IMR-90 (cell line): Measurements from ENCODE around the gene DSCAM. TPM values are rescaled to one million over a fixed set of nuclear protein-coding genes. Genes with fewer than 3 reads are reported as not detected.

ENCODE experiments used
- ATAC-seq: fragments of 200-7000 bp; cut with Tn5 transposase; 2 replicates; pipeline ENCODE4 v1.9.1; 2020; ENCODE audit warnings: low read depth, mild to moderate bottlenecking, moderate library complexity
- BruUV-seq: library from RNA; stranded (reverse); fragments of 400-500 nt; replicated peaks from 2 replicates; lab custom pipeline; 2021; lab: Mats Ljungman, UMichigan
- CTCF ChIA-PET: fragments of 300-600 bp; formaldehyde crosslinking; extraction: SDS; loops from one replicate; lab custom pipeline; 2021; ENCODE audit warnings: antibody characterized with exemption; lab: Yijun Ruan, JAX
- POLR2A ChIA-PET: fragments of 300-600 bp; sonication (Branson Sonifier 250); formaldehyde crosslinking; loops from one replicate; lab custom pipeline; 2022; ENCODE audit warnings: antibody characterized with exemption; ENCODE audit not compliant: unreplicated experiment; lab: Charles Lee
- DNase-seq: peaks from one replicate; pipeline ENCODE4 v3.0.0; 2013
- H2AFZ ChIP-seq: replicated peaks from 2 replicates; pipeline ENCODE3; 2013; ENCODE audit warnings: low read length, mild to moderate bottlenecking; ENCODE audit not compliant: poor library complexity
- H2AK5ac ChIP-seq: 2 replicates; pipeline ENCODE4 v1.6.1; 2013; ENCODE audit warnings: low read depth, low read length, inconsistent platforms
- H2AK9ac ChIP-seq: replicated peaks from 2 replicates; pipeline ENCODE3; 2013; ENCODE audit warnings: mild to moderate bottlenecking, low read depth, low read length, moderate library complexity; ENCODE audit not compliant: poor library complexity
- H2BK120ac ChIP-seq: 2 replicates; pipeline ENCODE4 v1.6.1; 2013; ENCODE audit warnings: low read depth, low read length, inconsistent platforms
- H2BK15ac ChIP-seq: 3 replicates; pipeline ENCODE4 v1.6.1; 2013; ENCODE audit warnings: low read depth, low read length, inconsistent platforms
- H2BK20ac ChIP-seq: 2 replicates; pipeline ENCODE4 v1.6.1; 2013; ENCODE audit warnings: low read depth, mild to moderate bottlenecking, inconsistent platforms, low read length, moderate library complexity
- H2BK5ac ChIP-seq: 2 replicates; pipeline ENCODE4 v1.6.1; 2013; ENCODE audit warnings: mild to moderate bottlenecking, low read depth, low read length, inconsistent platforms; ENCODE audit not compliant: poor library complexity, severe bottlenecking
- H3K14ac ChIP-seq: replicated peaks from 2 replicates; pipeline ENCODE4 v1.6.1; 2013; ENCODE audit warnings: low read depth, low read length, inconsistent platforms
- H3K18ac ChIP-seq: 2 replicates; pipeline ENCODE4 v1.6.1; 2013; ENCODE audit warnings: low read depth, low read length, control low read depth
- H3K23ac ChIP-seq: 2 replicates; pipeline ENCODE4 v1.6.1; 2013; ENCODE audit warnings: low read depth, low read length, inconsistent platforms
- H3K27ac ChIP-seq: 2 replicates; pipeline ENCODE4 v1.5.1; 2013; ENCODE audit warnings: mild to moderate bottlenecking, control low read depth, low read length; ENCODE audit not compliant: insufficient read depth
- H3K27me3 ChIP-seq: 2 replicates; pipeline ENCODE4 v1.6.1; 2013; ENCODE audit warnings: low read length; ENCODE audit not compliant: control insufficient read depth, insufficient read depth
- H3K36me3 ChIP-seq: 2 replicates; pipeline ENCODE4 v1.6.1; 2013; ENCODE audit warnings: low read length, mixed read lengths; ENCODE audit not compliant: control insufficient read depth, insufficient read depth
- H3K4ac ChIP-seq: 2 replicates; pipeline ENCODE4 v1.6.1; 2013; ENCODE audit warnings: low read depth, low read length, inconsistent platforms
- H3K4me1 ChIP-seq: 2 replicates; pipeline ENCODE4 v1.6.1; 2013; ENCODE audit warnings: low read length, mixed read lengths; ENCODE audit not compliant: control insufficient read depth, insufficient read depth
- H3K4me2 ChIP-seq: 2 replicates; pipeline ENCODE4 v1.6.1; 2013; ENCODE audit warnings: low read depth, mild to moderate bottlenecking, control low read depth, low read length, moderate library complexity
- H3K4me3 ChIP-seq: 2 replicates; pipeline ENCODE4 v1.5.1; 2013; ENCODE audit warnings: low read depth, mild to moderate bottlenecking, control low read depth, low read length, moderate library complexity; ENCODE audit not compliant: insufficient read depth
- H3K56ac ChIP-seq: 2 replicates; pipeline ENCODE4 v1.6.1; 2013; ENCODE audit warnings: low read length, inconsistent platforms; ENCODE audit not compliant: insufficient read depth; ENCODE audit errors: extremely low read depth
- H3K79me1 ChIP-seq, 2 experiments: 2 replicates each; pipeline ENCODE4 v1.6.1; 2013; ENCODE audit warnings: low read length in 2 of 2, inconsistent platforms in 1 of 2, low read depth in 1 of 2
- H3K9ac ChIP-seq: 2 replicates; pipeline ENCODE4 v1.6.1; 2013; ENCODE audit warnings: low read depth, low read length, control low read depth
- H3K9me1 ChIP-seq: 2 replicates; pipeline ENCODE4 v1.6.1; 2013; ENCODE audit warnings: low read length, inconsistent platforms; ENCODE audit not compliant: insufficient read depth
- H3K9me3 ChIP-seq: 2 replicates; pipeline ENCODE4 v1.6.1; 2013; ENCODE audit warnings: low read length; ENCODE audit not compliant: control insufficient read depth, insufficient read depth
- H4K20me1 ChIP-seq: 2 replicates; pipeline ENCODE4 v1.6.1; 2013; ENCODE audit warnings: low read length, inconsistent platforms; ENCODE audit not compliant: insufficient read depth
- H4K5ac ChIP-seq: 2 replicates; pipeline ENCODE4 v1.6.1; 2013; ENCODE audit warnings: mild to moderate bottlenecking, low read depth, low read length, control low read depth
- H4K8ac ChIP-seq, 2 experiments: 2 replicates each; pipeline ENCODE4 v1.6.1; 2013; ENCODE audit warnings: low read depth in 2 of 2, low read length in 2 of 2, control low read depth in 1 of 2, inconsistent platforms in 1 of 2
- H4K91ac ChIP-seq: 2 replicates; pipeline ENCODE4 v1.6.1; 2013; ENCODE audit warnings: low read depth, low read length, inconsistent platforms; ENCODE audit not compliant: insufficient read depth
- BHLHE40 ChIP-seq: fragments of 150-350 bp; IDR thresholded peaks from 2 replicates; pipeline ENCODE4 v1.6.1; 2016; ENCODE audit warnings: mild to moderate bottlenecking, low read depth, low read length
- CEBPB ChIP-seq: IDR thresholded peaks from 2 replicates; pipeline ENCODE4 v1.6.1; 2012; ENCODE audit warnings: low read depth, low read length, improper control_type of control experiment
- NFE2L2 ChIP-seq: fragments of 150-350 bp; IDR thresholded peaks from 2 replicates; pipeline ENCODE4 v1.6.1; 2016; ENCODE audit warnings: low read depth, mild to moderate bottlenecking, low read length
- RFX5 ChIP-seq: IDR thresholded peaks from 2 replicates; pipeline ENCODE4 v1.8.0; 2012; ENCODE audit warnings: low read depth, mild to moderate bottlenecking, low read length, moderate library complexity
- SMC3 ChIP-seq: fragments of 150-350 bp; IDR thresholded peaks from 2 replicates; pipeline ENCODE4 v1.6.1; 2016; ENCODE audit warnings: low read depth, mild to moderate bottlenecking, antibody characterized with exemption, low read length, moderate library complexity
- WGBS, 2 experiments: methylation state at CpG; one replicate each; pipeline versions ENCODE4 v1.1.5 to v1.1.7; 2013; ENCODE audit warnings: missing lambda C conversion rate in 2 of 2; ENCODE audit not compliant: insufficient read length in 1 of 2; ENCODE audit errors: extremely low coverage in 2 of 2; 5-methylcytosine and 5-hydroxymethylcytosine counted together
- dilution Hi-C: fragments of 300-500 bp; cut with HindIII; formaldehyde crosslinking; loops from one replicate; pipeline ENCODE4 v1.14.3; 2018; ENCODE audit warnings: low sequenced_read_pairs; ENCODE audit not compliant: unreplicated experiment
- in situ Hi-C: fragments of 300-500 bp; cut with MboI; formaldehyde crosslinking; loops from 3 replicates; pipeline ENCODE4 v1.14.3; 2019; ENCODE audit warnings: low sequenced_read_pairs, inconsistent platforms, mixed read lengths
- intact Hi-C: fragments of 100-400 bp; cut with micrococcal nuclease; formaldehyde crosslinking; loops from 2 replicates; pipeline ENCODE4 v1.10.0; 2022
- polyA plus RNA-seq, 3 experiments: library from polyadenylated mRNA; depleted of rRNA; stranded (reverse); fragments of >200 nt; gene quantifications; 2 replicates each; pipeline ENCODE4 v1.2.3, GENCODE V29; 2012; ENCODE audit warnings: low replicate concordance in 1 of 3
- total RNA-seq: library from RNA; depleted of rRNA; stranded (reverse); fragments of >200 nt; gene quantifications from 2 replicates; pipeline ENCODE4 v1.2.3, GENCODE V29; 2012
- TF ChIP-seq, protein P1 (sequence below): fragments of 150-350 bp; IDR thresholded peaks from 2 replicates; pipeline ENCODE4 v1.6.1; 2017; ENCODE audit warnings: mild to moderate bottlenecking, antibody characterized with exemption, low read length, low read depth
- TF ChIP-seq, protein P2 (sequence below): conservative IDR thresholded peaks from 2 replicates; pipeline ENCODE4 v1.5.1; 2012; ENCODE audit warnings: mild to moderate bottlenecking, low read depth, low read length, improper control_type of control experiment

The DSCAM gene
- total and polyA plus RNA-seq, 2 of the 4 experiments (the other 2 are of a cell fraction), result under 0.01 to 0.02 TPM

DNA sequence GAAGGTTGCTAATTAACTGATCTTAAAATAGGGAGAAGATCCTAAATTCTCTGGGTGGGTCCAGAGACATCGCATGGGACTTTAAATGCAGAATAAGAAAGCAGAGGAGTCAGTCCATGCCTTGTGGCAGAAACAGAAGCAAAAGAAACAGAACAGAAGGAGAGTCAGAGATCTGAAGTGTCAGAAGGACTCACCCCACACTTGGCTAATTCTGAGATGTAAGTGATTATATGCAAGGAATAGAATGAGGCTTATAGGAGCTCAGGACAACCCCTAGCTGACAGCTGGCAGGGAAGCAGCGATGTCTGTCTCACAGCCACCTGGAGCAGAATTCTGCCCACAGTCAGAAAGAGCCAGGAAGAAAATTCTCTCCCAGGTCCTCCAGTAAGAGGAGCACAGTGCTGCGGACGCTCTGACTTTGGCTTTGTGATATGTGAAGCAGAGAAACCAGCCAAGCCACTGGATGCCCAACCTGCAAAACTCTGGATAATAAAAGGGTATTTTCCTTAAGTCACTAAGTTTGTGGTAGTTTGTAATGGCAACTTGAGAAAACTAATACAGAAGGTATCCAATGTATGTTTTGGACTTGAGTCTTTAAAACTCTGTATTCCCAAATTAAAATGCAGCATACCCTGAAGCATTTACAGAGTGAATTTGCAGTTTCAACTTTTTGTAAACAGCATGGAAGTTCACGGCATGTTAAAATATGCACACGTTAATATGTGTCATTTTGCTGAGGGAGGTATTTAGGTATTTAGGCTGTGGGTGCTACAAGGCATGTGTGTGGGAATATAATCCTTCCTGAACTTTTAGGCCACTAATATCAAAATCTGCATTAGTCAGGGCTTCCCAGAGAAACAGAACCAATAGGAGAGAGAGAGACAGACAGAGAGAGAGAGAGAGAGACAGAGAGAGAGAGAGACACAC, 591.2 kb downstream of the DSCAM start (continued):
- no peak for TF ChIP-seq NFE2L2

DNA sequence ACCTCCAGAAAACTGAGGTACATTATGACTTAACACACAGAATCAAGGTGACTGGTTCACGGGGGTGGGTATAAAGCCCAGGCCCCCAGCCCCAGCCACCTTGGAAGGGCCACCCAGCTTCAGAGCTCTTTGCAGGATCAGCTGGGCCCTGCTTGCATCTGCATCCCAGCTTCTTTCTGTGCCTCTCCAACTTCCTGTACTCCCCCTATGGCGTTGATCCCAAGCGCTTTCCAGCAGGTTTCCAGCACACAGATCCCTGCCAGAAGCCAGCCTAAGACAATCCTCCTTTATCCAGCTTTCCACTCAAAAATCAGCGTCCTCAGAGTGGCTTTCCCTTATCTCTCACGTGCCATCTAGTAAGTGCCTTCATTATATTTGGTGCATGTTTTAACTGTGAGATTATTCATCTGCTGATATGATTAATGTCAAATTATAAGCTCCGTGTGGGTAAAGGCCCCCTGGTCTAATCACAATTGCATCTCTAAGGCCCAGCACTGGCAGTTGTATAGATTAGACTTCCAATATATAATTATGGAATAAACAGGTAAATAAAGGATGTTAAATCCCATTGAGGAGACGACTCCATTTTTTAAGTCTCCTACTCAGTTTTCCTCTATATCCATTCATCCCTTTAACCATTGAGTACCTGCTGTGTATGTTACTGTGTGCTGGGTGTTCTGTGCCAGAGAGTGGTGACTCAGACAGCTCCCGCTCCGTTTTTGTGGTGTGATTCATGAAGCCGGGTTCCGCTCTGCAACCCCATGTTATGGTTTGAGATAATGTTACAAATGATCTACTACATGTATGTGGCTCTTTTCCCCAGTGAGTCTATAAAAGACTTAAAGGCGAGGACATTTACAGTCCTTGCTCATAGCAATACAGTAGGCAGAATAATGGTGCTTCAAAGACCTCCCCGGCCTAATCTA, 592.2 kb downstream of the DSCAM start:
- intact Hi-C loops (no loop called here), dilution Hi-C loops (no loop called here), in situ Hi-C loops (no loop called here)
- Histone ChIP-seq H4K20me1 (no peaks in the 10 kb centered on the region), H2BK15ac (no peak overlapping the region), H2AK9ac (no peak overlapping the region), H3K9ac (no peak overlapping the region), H3K14ac (no peak overlapping the region), H2BK5ac (no peak overlapping the region), H2BK20ac (no peak overlapping the region), H3K4me1 (no peaks in the 10 kb centered on the region), H3K4me2 (no peak overlapping the region), H3K4me3 (no peak overlapping the region), H3K36me3 (no peaks in the 10 kb centered on the region), H3K9me3 (peaks cover 26% of the 10 kb centered on the region), H4K8ac (no peak overlapping the region), H3K9me1 (no peaks in the 10 kb centered on the region), H2AFZ (no peak overlapping the region), H2BK120ac (no peak overlapping the region), H3K18ac (no peak overlapping the region), H4K5ac (no peak overlapping the region), H3K56ac (no peak overlapping the region), H3K23ac (no peak overlapping the region), H3K27me3 (no peaks in the 10 kb centered on the region), H3K27ac (no peak overlapping the region), H4K91ac (no peak overlapping the region), H3K4ac (no peak overlapping the region), H2AK5ac (no peak overlapping the region), H3K79me1 (no peaks in the 10 kb centered on the region)
- WGBS, 2 experiments, result 60% methylated on average over 1 of the region's 13 CpGs; no CpG with 5 or more reads in 1 of the 2 experiments
- no TSS peak for BruUV-seq
- no peak for DNase-seq
- ChIA-PET CTCF (no interaction called here), POLR2A (no interaction called here)
- TF ChIP-seq, protein P1, sequence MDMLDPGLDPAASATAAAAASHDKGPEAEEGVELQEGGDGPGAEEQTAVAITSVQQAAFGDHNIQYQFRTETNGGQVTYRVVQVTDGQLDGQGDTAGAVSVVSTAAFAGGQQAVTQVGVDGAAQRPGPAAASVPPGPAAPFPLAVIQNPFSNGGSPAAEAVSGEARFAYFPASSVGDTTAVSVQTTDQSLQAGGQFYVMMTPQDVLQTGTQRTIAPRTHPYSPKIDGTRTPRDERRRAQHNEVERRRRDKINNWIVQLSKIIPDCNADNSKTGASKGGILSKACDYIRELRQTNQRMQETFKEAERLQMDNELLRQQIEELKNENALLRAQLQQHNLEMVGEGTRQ, result no peak
- TF ChIP-seq SMC3, result no peak
- TF ChIP-seq CEBPB, result no peak
- TF ChIP-seq, protein P2, sequence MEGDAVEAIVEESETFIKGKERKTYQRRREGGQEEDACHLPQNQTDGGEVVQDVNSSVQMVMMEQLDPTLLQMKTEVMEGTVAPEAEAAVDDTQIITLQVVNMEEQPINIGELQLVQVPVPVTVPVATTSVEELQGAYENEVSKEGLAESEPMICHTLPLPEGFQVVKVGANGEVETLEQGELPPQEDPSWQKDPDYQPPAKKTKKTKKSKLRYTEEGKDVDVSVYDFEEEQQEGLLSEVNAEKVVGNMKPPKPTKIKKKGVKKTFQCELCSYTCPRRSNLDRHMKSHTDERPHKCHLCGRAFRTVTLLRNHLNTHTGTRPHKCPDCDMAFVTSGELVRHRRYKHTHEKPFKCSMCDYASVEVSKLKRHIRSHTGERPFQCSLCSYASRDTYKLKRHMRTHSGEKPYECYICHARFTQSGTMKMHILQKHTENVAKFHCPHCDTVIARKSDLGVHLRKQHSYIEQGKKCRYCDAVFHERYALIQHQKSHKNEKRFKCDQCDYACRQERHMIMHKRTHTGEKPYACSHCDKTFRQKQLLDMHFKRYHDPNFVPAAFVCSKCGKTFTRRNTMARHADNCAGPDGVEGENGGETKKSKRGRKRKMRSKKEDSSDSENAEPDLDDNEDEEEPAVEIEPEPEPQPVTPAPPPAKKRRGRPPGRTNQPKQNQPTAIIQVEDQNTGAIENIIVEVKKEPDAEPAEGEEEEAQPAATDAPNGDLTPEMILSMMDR, result no peak
- no peak for TF ChIP-seq NFE2L2
- TF ChIP-seq BHLHE40, result no peak
- TF ChIP-seq RFX5, result no peak
- no peak for ATAC-seq
